GM12875 (cell line): Measurements from ENCODE around the gene IRX2.

Experiments
- H3K4me3 ChIP-seq: one replicate; pipeline ENCODE4 v1.5.1; 2011; ENCODE audit warnings: low read depth, low read length, control low read depth
- CTCF ChIP-seq: IDR thresholded peaks from 2 replicates; pipeline ENCODE4 v1.5.1; 2011; ENCODE audit warnings: low read depth, mild to moderate bottlenecking, control low read depth, inconsistent platforms, low read length, moderate library complexity, borderline replicate concordance; ENCODE audit not compliant: insufficient read depth

Gene IRX2

DNA sequence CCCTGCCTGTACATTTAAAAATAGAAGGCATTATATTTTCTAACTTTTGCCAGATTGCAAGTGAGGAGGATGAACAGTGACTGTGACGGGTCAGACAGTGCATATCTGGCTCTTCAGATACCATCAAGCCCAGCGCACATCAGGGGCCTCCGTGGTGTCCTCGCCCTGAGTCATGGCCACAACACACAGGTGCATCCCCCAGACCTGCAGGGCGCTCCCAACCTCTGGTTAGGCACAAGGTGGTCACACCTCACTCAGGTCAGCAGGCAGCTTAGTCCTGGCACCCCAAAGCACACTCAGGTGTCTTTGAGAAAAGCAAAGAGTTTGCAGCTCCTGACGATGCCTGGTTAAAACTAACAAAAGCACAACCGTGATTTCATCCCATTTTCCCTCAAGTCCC is 28.6 kb downstream of the IRX2 start:
- TF ChIP-seq CTCF: no peak
- H3K4me3 ChIP-seq: no peak overlapping the region

GRCh38 chr5:2721385-2722138 is 29.9 kb downstream of the IRX2 start:
- no peak overlapping the region for H3K4me3 ChIP-seq
- no peak for TF ChIP-seq CTCF

DNA sequence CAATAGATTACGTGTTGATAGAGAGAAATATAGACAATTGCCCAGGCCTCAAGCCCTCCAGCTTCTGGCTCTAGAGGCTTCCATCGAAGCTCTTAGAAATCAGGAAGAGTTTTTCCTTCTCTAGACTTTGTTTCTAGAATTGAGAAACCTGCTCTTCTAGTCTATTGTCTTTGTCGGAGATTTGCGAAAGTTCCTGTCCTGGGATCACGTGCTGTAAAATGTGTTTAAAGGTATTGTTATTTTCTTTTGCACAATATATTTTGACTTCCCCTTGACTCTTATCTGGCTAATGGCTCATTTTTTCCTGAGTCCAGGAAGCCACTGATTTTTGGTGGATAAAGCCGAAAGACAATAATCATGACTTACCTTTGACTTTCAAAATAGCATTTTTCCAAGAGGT is 32.1 kb downstream of the IRX2 start:
- H3K4me3 ChIP-seq: no peak overlapping the region
- no peak for TF ChIP-seq CTCF

GRCh38 chr5:2718115-2718514 is 33.4 kb downstream of the IRX2 start:
- TF ChIP-seq CTCF: no peak
- H3K4me3 ChIP-seq: no peak overlapping the region

GRCh38 chr5:2715856-2716255 is 35.6 kb downstream of the IRX2 start:
- no peak overlapping the region for H3K4me3 ChIP-seq
- no peak for TF ChIP-seq CTCF

DNA sequence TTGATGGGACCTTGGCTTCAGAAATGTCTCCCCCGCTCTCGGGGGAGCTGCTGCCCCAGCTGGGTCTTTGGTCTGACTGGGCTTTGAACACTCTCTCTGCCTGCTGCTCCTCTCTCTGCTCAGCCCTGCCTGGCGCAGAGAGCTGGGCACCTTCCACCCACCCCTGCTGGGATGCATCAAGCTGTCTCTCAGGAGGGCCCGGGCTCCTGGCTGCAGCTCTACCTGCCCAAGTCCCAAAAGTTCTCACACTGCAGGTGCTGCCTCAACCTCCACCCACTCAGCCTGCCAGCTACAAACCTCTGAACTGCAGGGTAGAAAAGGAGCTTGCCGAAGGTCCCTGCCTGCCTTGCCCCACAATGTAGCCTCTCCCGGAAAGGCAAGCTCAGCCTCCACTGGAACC is 36.7 kb downstream of the IRX2 start:
- TF ChIP-seq CTCF: no peak
- H3K4me3 ChIP-seq: no peak overlapping the region

DNA sequence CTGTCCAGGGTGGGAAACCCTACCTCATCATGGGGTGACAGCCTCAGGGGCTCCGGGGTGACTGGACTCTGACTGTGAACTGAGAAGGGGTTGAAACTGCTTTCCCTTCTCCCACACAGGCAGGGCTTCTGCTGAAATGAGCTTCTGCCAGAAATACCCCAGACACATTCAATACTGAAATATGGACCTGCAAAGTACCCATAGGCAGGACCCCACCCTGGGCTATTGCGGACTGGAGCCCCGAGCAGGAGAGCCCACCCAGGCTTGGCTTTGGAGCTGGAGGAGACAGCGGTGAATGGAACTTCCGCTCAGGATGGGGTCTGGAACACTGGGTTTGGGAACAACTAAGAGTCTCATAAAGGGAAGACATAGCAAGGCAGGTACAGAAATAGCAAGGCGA is 37.5 kb downstream of the IRX2 start:
- no peak overlapping the region for H3K4me3 ChIP-seq
- no peak for TF ChIP-seq CTCF
